Heart right ventricle (tissue), 16 donors: Measurements from ENCODE around the gene AK9. TPM values are rescaled to one million over a fixed set of nuclear protein-coding genes. Genes with fewer than 3 reads are reported as not detected.

Source experiments
- ATAC-seq, 8 donors: fragments of 200-7000 bp; cut with Tn5 transposase; one replicate each; pipeline ENCODE4 v1.9.1; 2020; ENCODE audit warnings: mild to moderate bottlenecking in 8 of 8, moderate library complexity in 8 of 8, moderate number of reproducible peaks in 1 of 8
- DNase-seq, 2 donors: peaks; one replicate each; pipeline ENCODE4 v3.0.0-alpha.2; 2020
- H3K27ac ChIP-seq, 10 donors: fragments of 200-600 bp; sonication (generic) in 2 of 10; one replicate each; pipeline versions ENCODE4 v1.5.0 to v1.8.0; 2020 to 2022; ENCODE audit warnings: mild to moderate bottlenecking in 3 of 10
- H3K27me3 ChIP-seq, 7 donors: fragments of 200-600 bp; one replicate each; pipeline ENCODE4 v1.8.0; 2021 to 2022; ENCODE audit warnings: mild to moderate bottlenecking in 2 of 7
- H3K36me3 ChIP-seq, 9 donors: fragments of 200-600 bp; sonication (generic) in 1 of 9; one replicate each; pipeline versions ENCODE4 v1.5.0 to v1.8.0; 2020 to 2022; ENCODE audit warnings: mild to moderate bottlenecking in 2 of 9
- H3K4me1 ChIP-seq, 9 donors: fragments of 200-600 bp; sonication (generic) in 1 of 9; one replicate each; pipeline versions ENCODE4 v1.5.0 to v1.8.0; 2020 to 2022; ENCODE audit warnings: mild to moderate bottlenecking in 4 of 9
- H3K4me3 ChIP-seq, 10 donors: fragments of 200-600 bp; sonication (generic) in 2 of 10; one replicate each; pipeline versions ENCODE4 v1.5.0 to v1.8.0; 2020 to 2022; ENCODE audit warnings: mild to moderate bottlenecking in 7 of 10, moderate library complexity in 2 of 10
- H3K9me3 ChIP-seq, 11 donors: fragments of 200-600 bp in 10 of 11; sonication (generic) in 2 of 11; one replicate each; pipeline versions ENCODE4 v1.5.0 to v1.8.0; 2013 to 2022; ENCODE audit warnings: mild to moderate bottlenecking in 2 of 11, control low read depth in 1 of 11, moderate library complexity in 1 of 11
- CTCF ChIP-seq, 9 donors: fragments of 200-600 bp; sonication (generic) in 2 of 9; IDR thresholded peaks; one replicate each; pipeline versions ENCODE4 v1.5.0 to v1.8.0; 2021 to 2022; ENCODE audit warnings: antibody characterized with exemption in 9 of 9, mild to moderate bottlenecking in 5 of 9, moderate library complexity in 1 of 9
- WGBS, 2 donors: extraction: QIAGEN DNeasy Blood & Tissue Kit; methylation state at CpG; one replicate each; pipeline ENCODE4 v1.1.7; 2013; ENCODE audit warnings: inconsistent platforms in 1 of 2; 5-methylcytosine and 5-hydroxymethylcytosine counted together
- intact Hi-C, 10 donors: fragments of 100-400 bp; cut with DNase I; formaldehyde crosslinking; loops; one replicate each; pipeline versions ENCODE4 v1.11.1 to v1.14.2; 2022
- polyA plus RNA-seq, 2 donors: library from polyadenylated mRNA; stranded (reverse); fragments of 200-250 nt; gene quantifications; one replicate each; pipeline ENCODE4 v1.2.3, GENCODE V29; 2013
- total RNA-seq, 10 donors: library from RNA; stranded (reverse); fragmentation: NEBNext Ultra II Directional in 3 of 10; extraction: Animal tissue kit (Norgen Biotek cat#: 25700) in 3 of 10; gene quantifications; one replicate each; pipeline versions ENCODE4 v1.2.1 to v1.2.4, GENCODE V29; 2021 to 2023
- donor health status: Arrhythmogenic right ventricular cardiomyopathy.
- donor health status: ischemic (EF 13 %, LVEDD 7.1; RV severe dilation, severe dysfunction).
- donor health status: healthy with polysubstance abuse.
- donor health status: DM: no; HTN: yes; CAD: no.
- donor health status: DM: no; HTN: no; CAD: no.
- donor health status: ischemic (EF 25% LVEDD 6.9; RV normal size, moderate dysfunction).
- donor health status: ischemic (EF 25% LVEDD 5.7; RV mildly dilated, moderate dysfunction).
- donor health status: healthy.
- donor health status: DM: yes; HTN: yes; CAD: no.
- donor health status: Ischemic cardiomyopathy.
- donor health status: ischemic (EF 35%, LVEDD 5.7; RV mildly dilated, moderate dysfunction).
- donor health status: nonischemic (EF 11% LVEDD 7.7; RV severe dilation, severe dysfunction).
- donor health status: DM: yes; HTN: yes; CAD: no.
- donor health status: PGD.
- donor health status: ischemic (EF 29% LVEDD 5.4; RV normal size, mild dysfunction).
- donor health status: nonischemic (EF 23%, LVEDD 6.1; RV moderate dilation, normal function).

The AK9 gene
- total and polyA plus RNA-seq, 12 donors: 4.6 to 17.0 (median 10.9) TPM

- DNase-seq (no peak), ATAC-seq (no peak)
- no peak overlapping the region for H3K27ac ChIP-seq
- 94 to 98% methylated on average over 1 of the region's 1 CpG for WGBS, 2 donors
- H3K9me3 ChIP-seq: peaks cover 0 to 11% (median 0%) of the 10 kb centered on the region in 11 donors
- peaks cover 0 to 21% (median 0%) of the 10 kb centered on the region in 9 donors for H3K36me3 ChIP-seq
- no peak overlapping the region for H3K4me3 ChIP-seq
- no peak for TF ChIP-seq CTCF (IDR thresholded peaks at IDR 0.05)
- intact Hi-C loops: no loop called here
- H3K4me1 ChIP-seq: no peaks in the 10 kb centered on the region
- no peaks in the 10 kb centered on the region for H3K27me3 ChIP-seq
Measured at GRCh38 chr6:109631403-109631802, 59.6 kb downstream of the AK9 start.

DNA sequence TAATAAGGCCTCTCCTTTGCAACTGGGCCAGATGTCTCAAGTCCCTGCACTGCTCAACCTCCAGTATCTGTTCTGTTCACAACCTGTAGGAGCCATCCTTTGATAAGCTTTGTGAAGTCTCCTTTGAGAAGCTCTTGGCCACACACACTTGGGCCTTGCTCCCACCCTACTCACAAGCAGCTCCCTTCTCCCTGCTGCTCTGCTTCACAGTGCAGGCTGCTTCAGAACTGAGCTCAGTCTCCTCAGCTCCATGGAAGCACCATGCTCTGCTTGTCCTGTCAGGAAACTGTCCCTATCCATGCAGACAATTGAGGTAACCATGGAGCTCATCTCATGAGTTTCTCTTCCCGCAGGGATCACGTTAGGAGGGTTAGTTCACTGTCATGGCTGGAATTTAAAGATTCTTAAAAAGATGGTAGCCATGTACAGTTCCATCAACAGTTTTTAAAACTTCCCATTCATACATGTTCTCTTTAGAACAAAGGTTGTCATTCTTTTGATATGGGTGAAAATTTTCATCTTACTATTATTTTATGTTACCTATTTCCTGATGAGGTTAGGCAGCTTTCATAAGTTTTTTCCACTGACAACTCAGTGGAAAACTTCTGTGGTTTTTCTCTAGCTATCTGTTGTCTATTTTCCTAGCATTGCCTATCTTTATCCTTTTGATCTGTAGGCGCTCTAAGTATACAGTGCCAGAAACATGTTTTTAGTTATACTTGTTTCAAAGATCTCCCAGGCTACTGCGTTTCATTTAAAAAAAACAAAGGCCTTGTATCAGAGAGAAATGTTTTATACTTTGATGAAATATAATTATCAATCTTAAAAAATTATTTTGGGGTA lies 62.6 kb downstream of the AK9 start:
- Histone ChIP-seq H3K9me3 (peaks cover 0 to 20% (median 4%) of the 10 kb centered on the region in 11 donors), H3K27me3 (no peaks in the 10 kb centered on the region)

DNA sequence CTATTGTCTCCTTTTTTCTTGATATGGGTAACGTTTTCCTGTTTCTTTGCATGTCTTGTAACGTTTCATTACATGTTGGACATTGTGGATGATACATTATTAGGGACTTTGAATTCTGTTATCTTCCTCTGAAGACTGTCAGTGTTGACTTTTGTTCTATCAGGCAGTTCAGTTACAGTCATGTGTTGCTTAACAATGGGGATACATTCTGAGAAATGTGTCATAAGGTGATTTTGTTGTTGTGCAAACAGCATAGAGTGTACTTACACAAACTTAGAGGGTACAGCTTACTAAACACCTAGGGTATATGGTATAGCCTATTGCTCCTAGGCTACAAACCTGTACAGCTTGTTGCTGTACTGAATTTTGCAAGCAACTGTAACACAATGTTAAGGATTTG lies 64.7 kb downstream of the AK9 start:
- WGBS, 2 donors: 74 to 80% methylated on average over 2 of the region's 2 CpGs
- intact Hi-C loops: no loop called here
- peaks cover 0 to 5% (median 0%) of the 10 kb centered on the region in 9 donors for H3K36me3 ChIP-seq

More for the DNA sequence above, 62.6 kb downstream of the AK9 start:
- intact Hi-C loops: no loop called here
- Histone ChIP-seq H3K4me3 (no peak overlapping the region), H3K4me1 (no peaks in the 10 kb centered on the region), H3K27ac (no peak overlapping the region), H3K36me3 (peaks cover 0 to 21% (median 0%) of the 10 kb centered on the region in 9 donors)
- ATAC-seq: no peak
- WGBS, 2 donors: 90 to 91% methylated on average over 4 of the region's 4 CpGs
- DNase-seq: no peak
- no peak for TF ChIP-seq CTCF (IDR thresholded peaks at IDR 0.05)

GRCh38 chr6:109625199-109625598 lies 65.8 kb downstream of the AK9 start:
- ATAC-seq: no peak
- Histone ChIP-seq H3K36me3 (no peaks in the 10 kb centered on the region), H3K4me1 (no peaks in the 10 kb centered on the region), H3K9me3 (peaks cover 0 to 19% (median 4%) of the 10 kb centered on the region in 11 donors), H3K27me3 (no peaks in the 10 kb centered on the region), H3K27ac (no peak overlapping the region), H3K4me3 (no peak overlapping the region)
- DNase-seq: no peak
- no peak for TF ChIP-seq CTCF (IDR thresholded peaks at IDR 0.05)
- intact Hi-C loops: no loop called here
- WGBS, 2 donors: 81 to 82% methylated on average over 7 of the region's 7 CpGs

More for the DNA sequence above, 64.7 kb downstream of the AK9 start:
- Histone ChIP-seq H3K27me3 (no peaks in the 10 kb centered on the region), H3K9me3 (peaks cover 0 to 19% (median 4%) of the 10 kb centered on the region in 11 donors), H3K27ac (no peak overlapping the region), H3K4me3 (no peak overlapping the region), H3K4me1 (no peaks in the 10 kb centered on the region)
- DNase-seq (no peak), ATAC-seq (no peak)
- no peak for TF ChIP-seq CTCF (IDR thresholded peaks at IDR 0.05)
